ENCODE results near the gene INTS1. TPM values are rescaled to one million over a fixed set of nuclear protein-coding genes. Genes with fewer than 3 reads are reported as not detected.
A peak's percentile ranks its signal among the peaks of the same experiment; 100 is the strongest.

INTS1 gene, protein sequence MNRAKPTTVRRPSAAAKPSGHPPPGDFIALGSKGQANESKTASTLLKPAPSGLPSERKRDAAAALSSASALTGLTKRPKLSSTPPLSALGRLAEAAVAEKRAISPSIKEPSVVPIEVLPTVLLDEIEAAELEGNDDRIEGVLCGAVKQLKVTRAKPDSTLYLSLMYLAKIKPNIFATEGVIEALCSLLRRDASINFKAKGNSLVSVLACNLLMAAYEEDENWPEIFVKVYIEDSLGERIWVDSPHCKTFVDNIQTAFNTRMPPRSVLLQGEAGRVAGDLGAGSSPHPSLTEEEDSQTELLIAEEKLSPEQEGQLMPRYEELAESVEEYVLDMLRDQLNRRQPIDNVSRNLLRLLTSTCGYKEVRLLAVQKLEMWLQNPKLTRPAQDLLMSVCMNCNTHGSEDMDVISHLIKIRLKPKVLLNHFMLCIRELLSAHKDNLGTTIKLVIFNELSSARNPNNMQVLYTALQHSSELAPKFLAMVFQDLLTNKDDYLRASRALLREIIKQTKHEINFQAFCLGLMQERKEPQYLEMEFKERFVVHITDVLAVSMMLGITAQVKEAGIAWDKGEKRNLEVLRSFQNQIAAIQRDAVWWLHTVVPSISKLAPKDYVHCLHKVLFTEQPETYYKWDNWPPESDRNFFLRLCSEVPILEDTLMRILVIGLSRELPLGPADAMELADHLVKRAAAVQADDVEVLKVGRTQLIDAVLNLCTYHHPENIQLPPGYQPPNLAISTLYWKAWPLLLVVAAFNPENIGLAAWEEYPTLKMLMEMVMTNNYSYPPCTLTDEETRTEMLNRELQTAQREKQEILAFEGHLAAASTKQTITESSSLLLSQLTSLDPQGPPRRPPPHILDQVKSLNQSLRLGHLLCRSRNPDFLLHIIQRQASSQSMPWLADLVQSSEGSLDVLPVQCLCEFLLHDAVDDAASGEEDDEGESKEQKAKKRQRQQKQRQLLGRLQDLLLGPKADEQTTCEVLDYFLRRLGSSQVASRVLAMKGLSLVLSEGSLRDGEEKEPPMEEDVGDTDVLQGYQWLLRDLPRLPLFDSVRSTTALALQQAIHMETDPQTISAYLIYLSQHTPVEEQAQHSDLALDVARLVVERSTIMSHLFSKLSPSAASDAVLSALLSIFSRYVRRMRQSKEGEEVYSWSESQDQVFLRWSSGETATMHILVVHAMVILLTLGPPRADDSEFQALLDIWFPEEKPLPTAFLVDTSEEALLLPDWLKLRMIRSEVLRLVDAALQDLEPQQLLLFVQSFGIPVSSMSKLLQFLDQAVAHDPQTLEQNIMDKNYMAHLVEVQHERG (N-terminal part only)
- total RNA-seq (10 to 100 TPM; 18.9 to 35.7 (median 26.2) TPM), polyA plus RNA-seq (10 to 100 TPM; 16.2 to 78.3 (median 22.9) TPM)

DNA sequence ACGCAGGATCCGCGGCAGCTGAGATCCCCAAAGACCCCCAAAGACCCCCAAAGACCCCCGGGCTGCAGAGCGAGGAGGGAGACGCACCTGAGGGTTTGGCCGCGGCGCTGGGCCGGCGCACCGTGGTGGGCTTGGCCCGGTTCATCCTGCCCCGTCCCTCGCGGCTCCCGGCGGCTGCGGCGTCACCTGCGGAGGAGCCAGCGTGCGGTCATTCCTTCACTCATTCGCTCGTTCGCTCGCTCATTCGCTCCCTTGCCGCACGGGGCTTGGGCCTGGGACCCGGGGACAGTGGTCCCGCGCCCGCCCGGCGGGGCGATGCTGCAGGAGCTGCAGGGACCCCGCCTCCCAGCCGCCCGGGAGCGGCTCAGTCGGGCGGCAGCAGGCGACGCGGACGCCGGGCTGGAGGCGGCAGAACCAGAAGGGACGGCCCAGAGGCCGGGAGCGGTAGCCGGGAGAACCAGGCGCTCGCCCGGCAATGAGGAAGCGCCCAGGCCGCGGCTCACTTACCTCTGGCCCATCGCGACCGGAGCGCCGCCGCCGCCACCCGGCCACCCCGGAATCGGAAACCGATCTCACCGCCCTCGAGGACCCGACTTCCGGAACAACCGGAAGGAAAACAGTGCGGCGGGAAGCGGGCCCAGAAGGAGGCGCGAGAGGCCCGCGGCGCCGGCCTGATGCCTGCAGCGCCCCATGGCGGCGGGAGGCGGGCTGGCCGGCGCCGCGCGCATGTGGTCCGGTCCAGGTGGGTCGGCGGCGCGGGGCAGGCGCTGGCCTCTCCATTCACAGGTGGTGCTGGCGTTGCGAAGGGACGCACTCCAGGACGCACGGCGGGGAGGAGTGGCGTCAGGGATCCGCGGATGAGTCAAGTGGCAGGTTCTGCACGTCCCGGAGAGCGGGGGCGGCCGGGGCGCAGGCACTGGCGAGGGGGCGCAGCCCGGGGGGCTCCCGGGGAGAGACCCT is at the start of gene INTS1:
Gene INTS1 (minus strand): TSS at position 574 of the 960 bp plus-strand sequence. CDS start 429 bp downstream, at position 145.
- H3K36me3 ChIP-seq = peaks cover 18 to 38% (median 26%) of the 10 kb centered on the region in 4 donors
- H3K4me1 ChIP-seq = peaks cover 0 to 31% (median 27%) of the 10 kb centered on the region in 4 donors
- H3K27ac ChIP-seq = peak within 1 kb of the TSS; percentile 58 to 76 (median 68)
- 0 to 1% methylated on average over 118 of the region's 118 CpGs for WGBS, 2 donors
- TF ChIP-seq POLR2A (IDR thresholded peaks at IDR 0.05) = peak; percentile 24 to 36
- TF ChIP-seq EP300 (IDR thresholded peaks at IDR 0.05) = no peak
- TF ChIP-seq POLR2AphosphoS5 (IDR thresholded peaks at IDR 0.05) = peak; percentile 63 to 86 (median 86)
- TF ChIP-seq, protein P1, sequence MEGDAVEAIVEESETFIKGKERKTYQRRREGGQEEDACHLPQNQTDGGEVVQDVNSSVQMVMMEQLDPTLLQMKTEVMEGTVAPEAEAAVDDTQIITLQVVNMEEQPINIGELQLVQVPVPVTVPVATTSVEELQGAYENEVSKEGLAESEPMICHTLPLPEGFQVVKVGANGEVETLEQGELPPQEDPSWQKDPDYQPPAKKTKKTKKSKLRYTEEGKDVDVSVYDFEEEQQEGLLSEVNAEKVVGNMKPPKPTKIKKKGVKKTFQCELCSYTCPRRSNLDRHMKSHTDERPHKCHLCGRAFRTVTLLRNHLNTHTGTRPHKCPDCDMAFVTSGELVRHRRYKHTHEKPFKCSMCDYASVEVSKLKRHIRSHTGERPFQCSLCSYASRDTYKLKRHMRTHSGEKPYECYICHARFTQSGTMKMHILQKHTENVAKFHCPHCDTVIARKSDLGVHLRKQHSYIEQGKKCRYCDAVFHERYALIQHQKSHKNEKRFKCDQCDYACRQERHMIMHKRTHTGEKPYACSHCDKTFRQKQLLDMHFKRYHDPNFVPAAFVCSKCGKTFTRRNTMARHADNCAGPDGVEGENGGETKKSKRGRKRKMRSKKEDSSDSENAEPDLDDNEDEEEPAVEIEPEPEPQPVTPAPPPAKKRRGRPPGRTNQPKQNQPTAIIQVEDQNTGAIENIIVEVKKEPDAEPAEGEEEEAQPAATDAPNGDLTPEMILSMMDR (IDR thresholded peaks at IDR 0.05) = peak; percentile 15 to 92 (median 44)
- intact Hi-C loops (cut with DNase I) = loop anchor here (1.0 to 2.0 kb wide), 2 partner anchors 27 to 66 kb away; partner anchors contain the start of genes MAFK and PSMG3
- no peaks in the 10 kb centered on the region for H3K9me3 ChIP-seq
- H3K27me3 ChIP-seq = no peaks in the 10 kb centered on the region
- peak within 1 kb of the TSS; percentile 80 to 100 (median 96) for H3K4me3 ChIP-seq
- peak; percentile 94 for DNase-seq

DNA sequence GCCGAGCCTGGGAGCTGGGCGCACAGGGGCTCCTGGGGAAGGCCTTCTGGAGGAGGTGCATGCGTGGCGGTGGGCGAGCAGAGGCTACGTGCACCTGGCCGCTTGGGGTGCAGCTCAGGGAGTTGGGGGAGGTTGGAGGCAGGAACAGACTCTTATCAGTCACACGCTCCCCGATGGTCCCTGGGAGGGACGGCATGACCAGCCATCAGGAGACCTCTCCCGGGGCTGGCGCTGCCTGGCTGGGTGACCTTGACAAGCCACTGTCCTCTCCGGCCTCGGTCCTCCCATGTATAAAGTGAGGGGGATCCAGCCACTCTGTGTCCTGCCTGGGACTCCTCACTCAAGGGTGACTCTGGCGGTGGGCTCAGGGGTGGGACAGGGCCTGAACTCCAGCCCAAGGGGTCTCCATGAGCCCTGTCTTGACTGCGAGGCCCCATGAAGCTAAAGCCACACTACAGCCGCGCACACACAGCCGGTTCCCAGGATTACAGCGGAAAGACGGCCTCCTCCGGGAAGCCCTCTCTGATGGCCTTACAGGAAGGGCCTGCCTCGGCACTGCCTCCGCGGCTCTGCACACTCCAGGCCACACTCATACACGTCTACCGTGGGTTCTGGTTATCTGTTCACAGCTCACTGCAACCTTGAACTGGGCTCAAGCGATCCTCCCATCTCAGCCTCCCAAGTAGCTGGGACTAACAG is 49.5 kb upstream of the INTS1 start:
- TF ChIP-seq POLR2AphosphoS5 (IDR thresholded peaks at IDR 0.05) (no peak), POLR2A (IDR thresholded peaks at IDR 0.05) (no peak), EP300 (IDR thresholded peaks at IDR 0.05) (no peak)
- no peak for DNase-seq
- H3K36me3 ChIP-seq = no peaks in the 10 kb centered on the region
- intact Hi-C loops (cut with DNase I) = no loop called here
- H3K9me3 ChIP-seq = no peaks in the 10 kb centered on the region
- no peak overlapping the region for H3K4me3 ChIP-seq
- no peak overlapping the region for H3K27ac ChIP-seq
- WGBS, 2 donors = 90 to 92% methylated on average over 28 of the region's 28 CpGs
- peaks cover 0 to 12% (median 9%) of the 10 kb centered on the region in 4 donors for H3K4me1 ChIP-seq
- peaks cover 0 to 6% (median 0%) of the 10 kb centered on the region in 3 donors for H3K27me3 ChIP-seq

GRCh38 chr7:1552200-1552599 is 48.0 kb upstream of the INTS1 start:
- H3K4me1 ChIP-seq = peaks cover 0 to 12% (median 9%) of the 10 kb centered on the region in 4 donors
- H3K27me3 ChIP-seq = peaks cover 0 to 6% (median 0%) of the 10 kb centered on the region in 3 donors
- intact Hi-C loops (cut with DNase I) = no loop called here
- no peak overlapping the region for H3K4me3 ChIP-seq
- H3K9me3 ChIP-seq = no peaks in the 10 kb centered on the region
- 89 to 93% methylated on average over 7 of the region's 7 CpGs for WGBS, 2 donors
- H3K27ac ChIP-seq = no peak overlapping the region
- no peak for DNase-seq
- TF ChIP-seq POLR2AphosphoS5 (IDR thresholded peaks at IDR 0.05) (no peak), EP300 (IDR thresholded peaks at IDR 0.05) (no peak), POLR2A (IDR thresholded peaks at IDR 0.05) (no peak)
- TF ChIP-seq, protein P1 (IDR thresholded peaks at IDR 0.05) = no peak
- no peaks in the 10 kb centered on the region for H3K36me3 ChIP-seq

GRCh38 chr7:1550846-1551155 is 46.6 kb upstream of the INTS1 start:
- Histone ChIP-seq H3K27ac (no peak overlapping the region), H3K4me3 (no peak overlapping the region), H3K36me3 (no peaks in the 10 kb centered on the region), H3K27me3 (peaks cover 0 to 4% (median 0%) of the 10 kb centered on the region in 3 donors), H3K9me3 (no peaks in the 10 kb centered on the region), H3K4me1 (peaks cover 0 to 9% (median 8%) of the 10 kb centered on the region in 4 donors)
- 93 to 95% methylated on average over 17 of the region's 17 CpGs for WGBS, 2 donors
- DNase-seq = no peak
- intact Hi-C loops (cut with DNase I) = no loop called here
- TF ChIP-seq EP300 (IDR thresholded peaks at IDR 0.05) (no peak), POLR2AphosphoS5 (IDR thresholded peaks at IDR 0.05) (no peak), POLR2A (IDR thresholded peaks at IDR 0.05) (no peak)
- TF ChIP-seq, protein P1 (IDR thresholded peaks at IDR 0.05) = no peak

All from sigmoid colon (tissue), 7 donors.